HL-60/S4 treated with phorbol 12-myristate 13-acetate at 8.2 ng/mL for 4 days and 3 days (cell line): ENCODE results near the gene SLC7A7.
"Not testable (repeated sequence)": the region's sequence is repeated elsewhere in the genome, so short reads cannot be mapped to it uniquely, and the experiment has no call there.

Source experiments
- in situ Hi-C: fragments of 300-500 bp; cut with MboI; formaldehyde crosslinking; loops from 2 replicates; pipeline ENCODE4 v1.15.0; 2022; ENCODE audit warnings: low sequenced_read_pairs

SLC7A7 gene

DNA sequence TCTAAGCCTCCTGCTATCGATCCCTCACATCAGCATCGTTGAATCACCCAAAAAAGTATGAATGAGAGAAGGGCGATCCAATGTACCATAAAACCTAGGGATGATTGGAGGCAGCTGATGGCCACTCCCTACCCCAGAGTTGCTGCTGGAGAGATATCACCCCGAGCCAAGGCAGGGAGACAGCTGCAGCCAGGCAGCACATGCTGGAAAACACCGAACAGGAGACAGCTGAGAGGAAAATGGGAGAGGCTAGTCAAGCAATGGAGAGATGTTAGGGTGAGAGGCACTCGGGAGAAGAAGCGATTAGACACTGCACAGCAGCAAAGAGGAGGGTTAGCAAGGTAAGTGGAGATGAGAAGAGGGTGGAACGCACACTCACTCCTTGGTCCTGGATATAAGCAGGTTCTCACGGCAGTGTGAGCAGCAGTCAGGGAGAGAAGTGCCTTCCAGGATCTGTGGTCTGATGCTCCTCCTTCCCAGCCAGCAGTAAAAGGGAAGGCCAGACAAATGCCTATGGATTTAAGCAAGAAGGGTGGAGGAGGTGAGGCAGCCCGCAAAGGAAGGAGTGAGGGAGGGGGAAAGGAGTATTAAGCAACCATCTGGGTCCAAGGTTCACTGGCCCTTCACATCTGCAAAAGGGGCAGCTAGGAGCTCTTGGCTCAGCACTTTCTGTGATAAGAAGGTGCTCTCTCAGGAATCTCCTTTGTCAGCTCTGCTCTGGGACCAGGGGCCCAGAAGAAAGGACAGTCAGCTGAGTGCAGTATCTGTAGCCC, at the start of gene SLC7A7:
Gene SLC7A7 (minus strand): TSS at position 495 of the 773 bp plus-strand sequence. CDS start 2,037 bp downstream, outside the sequence.
- in situ Hi-C loops = no loop called here

DNA sequence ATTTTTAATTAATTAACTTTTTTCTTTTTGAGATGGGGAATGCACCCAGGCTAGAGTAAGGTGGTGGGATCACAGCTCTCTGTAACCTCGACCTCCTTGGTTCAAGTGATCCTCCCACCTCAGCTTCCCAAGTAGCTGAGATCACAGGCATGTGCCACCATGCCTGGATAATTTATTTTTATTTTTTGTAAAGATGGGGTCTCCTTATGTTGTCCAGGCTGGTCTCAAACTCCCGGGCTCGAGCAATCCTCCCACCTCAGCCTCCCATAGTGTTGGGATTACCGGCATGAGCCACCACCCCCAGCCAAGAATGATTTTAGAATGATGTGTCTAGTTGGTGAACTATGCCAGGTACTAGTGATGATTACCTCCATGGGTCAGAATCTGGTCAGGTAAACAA, 49.7 kb upstream of the SLC7A7 start:
- in situ Hi-C loops = loop anchor here (10.0 kb wide), 1 partner anchor 210 kb away; no protein-coding TSS in a partner anchor

GRCh38 chr14:22861651-22862050, 46.4 kb upstream of the SLC7A7 start:
- in situ Hi-C loops = loop anchor here (10.0 kb wide), 1 partner anchor 207 kb away; no protein-coding TSS in a partner anchor

DNA sequence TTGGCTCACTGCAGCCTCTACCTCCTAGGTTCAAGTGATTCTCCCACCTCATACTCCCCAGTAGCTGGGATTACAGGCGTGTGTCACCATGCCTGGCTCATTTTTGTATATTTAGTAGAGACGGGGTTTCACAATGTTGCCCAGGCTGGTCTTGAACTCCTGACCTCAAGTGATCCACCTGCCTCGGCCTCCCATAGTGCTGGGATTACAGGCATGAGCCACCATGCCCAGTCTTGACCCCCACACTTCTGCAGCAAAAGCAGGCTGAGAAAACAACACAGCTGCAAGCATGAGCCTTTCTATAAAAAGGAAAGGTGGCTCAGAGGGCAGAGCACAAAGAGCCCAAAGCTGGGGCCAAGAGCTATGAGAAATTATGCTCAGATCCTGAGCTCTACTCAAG, 45.1 kb upstream of the SLC7A7 start:
- in situ Hi-C loops = loop anchor here (10.0 kb wide), 1 partner anchor 206 kb away; no protein-coding TSS in a partner anchor

- in situ Hi-C loops = no loop called here
These were observed 41.2 kb upstream of the SLC7A7 start for GRCh38 chr14:22856428-22856827.

GRCh38 chr14:22854963-22855724, 39.9 kb upstream of the SLC7A7 start:
- in situ Hi-C loops = no loop called here

GRCh38 chr14:22854296-22854695, 39.1 kb upstream of the SLC7A7 start:
- in situ Hi-C loops = not testable (repeated sequence)

DNA sequence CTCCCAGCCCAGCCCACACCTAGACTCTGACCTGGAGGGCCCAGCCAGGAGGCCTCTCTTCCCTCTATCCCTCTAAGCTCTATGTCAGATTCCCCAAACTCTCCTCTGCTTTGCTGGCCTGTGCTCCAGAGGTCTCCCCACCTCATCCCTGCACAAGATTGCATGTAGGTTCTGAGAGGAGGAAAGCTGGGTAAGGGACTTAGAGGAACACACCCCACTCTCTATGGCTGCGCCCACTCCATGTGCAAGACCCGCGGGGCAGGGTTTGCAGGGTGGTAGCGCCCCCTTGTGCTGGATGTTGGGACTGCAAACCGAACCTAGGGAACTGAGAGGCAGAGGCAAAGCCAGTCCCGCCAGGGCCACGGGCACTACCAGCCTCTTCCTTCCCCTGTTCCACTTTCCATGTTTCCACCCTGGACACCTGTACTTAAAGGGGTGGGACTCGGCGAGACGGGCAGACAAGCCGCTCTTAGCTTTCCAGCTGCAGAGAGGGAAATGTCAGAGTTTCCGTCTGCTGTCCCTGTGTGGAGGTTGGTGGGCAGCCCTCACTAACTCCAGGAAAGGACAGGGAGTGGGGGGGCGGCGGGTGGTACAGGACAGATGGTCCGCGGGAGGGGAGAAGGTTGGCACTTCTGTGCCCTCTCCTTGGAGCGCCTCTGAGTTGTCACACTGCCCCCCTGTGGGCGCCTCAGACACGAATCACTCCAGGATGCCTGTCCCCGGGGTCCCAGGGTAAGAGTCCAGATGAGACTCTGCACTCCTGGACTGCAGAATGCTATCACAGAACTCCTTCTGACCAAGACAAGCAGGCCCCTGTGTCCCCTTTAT, 37.9 kb upstream of the SLC7A7 start:
- in situ Hi-C loops = no loop called here

DNA sequence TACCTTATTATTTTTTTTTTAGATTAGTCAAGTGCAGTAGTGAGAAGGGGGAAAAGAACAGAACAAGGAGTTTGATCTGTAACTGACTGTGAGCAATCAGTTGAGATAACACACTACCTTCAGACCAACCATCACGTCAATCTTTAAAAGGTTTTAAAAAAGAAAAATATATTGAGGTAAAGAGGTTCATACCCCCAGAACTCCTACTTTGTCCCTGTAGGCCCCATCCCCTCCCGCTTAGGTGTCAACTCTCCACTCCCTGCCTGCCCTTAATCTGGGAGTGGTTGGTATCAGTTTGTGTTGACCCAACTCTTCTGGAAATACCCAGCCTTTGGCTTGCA, 37.3 kb upstream of the SLC7A7 start:
- in situ Hi-C loops = no loop called here

DNA sequence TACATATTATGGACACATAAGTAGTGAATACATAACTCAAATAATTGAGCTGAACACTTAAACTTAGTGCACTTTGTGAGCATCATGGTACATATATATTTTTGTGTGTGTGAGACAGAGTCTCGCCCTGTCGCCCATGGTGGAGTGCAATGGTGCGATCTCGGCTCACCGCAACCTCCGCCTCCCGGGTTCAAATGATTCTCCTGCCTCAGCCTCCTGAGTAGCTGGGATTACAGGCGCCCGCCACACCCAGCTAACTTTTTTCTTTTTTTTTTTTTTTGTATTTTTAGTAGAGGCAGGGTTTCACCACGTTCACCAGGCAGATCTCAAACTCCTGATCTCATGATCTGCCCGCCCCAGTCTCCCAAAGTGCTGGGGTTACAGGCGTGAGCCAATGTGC, 36.9 kb upstream of the SLC7A7 start:
- in situ Hi-C loops = not testable (repeated sequence)

DNA sequence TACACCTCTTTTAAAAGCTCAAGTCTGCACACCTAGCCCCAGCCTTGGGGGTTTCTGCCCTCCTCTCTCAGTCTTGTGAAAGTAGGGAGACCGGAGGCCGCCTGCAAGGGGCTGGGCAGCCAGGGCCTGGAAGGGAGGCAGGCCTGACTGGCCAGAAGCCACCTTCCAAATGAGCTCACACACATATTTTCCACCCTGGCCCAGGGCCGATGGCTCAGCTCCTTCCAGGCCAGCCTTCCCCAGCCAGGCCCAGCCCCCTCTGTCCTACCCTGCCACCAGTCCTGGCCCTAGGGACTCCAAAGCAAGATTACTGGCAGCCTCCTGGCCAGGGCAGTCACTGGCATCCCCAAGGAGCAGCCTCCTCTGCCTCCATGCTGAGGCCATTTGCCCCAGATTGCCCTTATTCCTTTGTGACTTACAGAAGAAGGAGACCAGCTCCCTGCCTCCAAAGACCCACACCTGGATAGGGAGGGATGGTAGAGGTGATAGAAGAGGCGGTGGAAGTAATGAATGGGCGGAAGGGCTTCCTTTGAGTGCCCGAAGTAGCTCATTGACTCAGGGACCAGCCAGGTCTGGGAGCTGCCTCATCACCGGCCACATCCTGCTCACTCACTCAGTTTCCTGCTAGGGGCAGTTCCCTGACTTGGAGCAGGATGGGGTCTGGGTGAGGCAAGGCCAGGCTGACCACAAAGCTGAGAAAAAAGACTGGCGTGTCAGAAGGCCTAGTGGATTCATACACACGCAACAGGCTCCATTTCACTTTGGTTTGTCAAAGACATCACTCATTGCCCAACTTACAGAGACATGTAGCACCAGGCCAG, 35.9 kb upstream of the SLC7A7 start:
- in situ Hi-C loops = no loop called here

DNA sequence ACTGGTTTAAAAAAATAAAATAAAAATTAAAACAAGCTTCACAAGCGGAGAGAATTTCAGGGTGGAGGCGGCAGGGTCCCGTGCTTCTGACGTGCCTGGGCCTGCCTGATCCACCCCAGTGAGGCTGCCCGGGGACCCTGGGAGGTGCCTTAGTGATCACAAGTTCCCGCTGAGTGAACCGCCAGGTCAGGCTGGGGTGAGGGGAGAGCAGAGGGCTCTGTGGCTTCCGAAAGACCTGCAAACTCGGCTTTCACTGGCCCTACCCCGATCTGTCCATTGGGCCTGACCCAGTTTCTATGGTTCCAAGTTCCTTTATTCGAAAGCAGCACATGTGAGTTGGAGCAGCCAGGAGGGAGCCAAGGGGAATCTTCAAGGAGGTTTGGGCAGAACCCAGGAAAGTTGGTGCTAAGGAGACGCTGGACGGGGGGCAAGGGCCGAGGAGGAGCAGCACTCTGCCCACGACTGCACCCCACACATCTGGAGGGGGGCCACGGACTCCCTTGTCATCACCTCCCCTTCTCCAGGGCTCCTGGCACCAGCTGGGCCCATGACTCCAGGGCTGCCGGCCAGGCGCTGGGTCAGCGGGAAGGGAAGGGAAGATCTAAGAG, 34.1 kb upstream of the SLC7A7 start:
- in situ Hi-C loops = no loop called here

GRCh38 chr14:22848351-22849164, 33.3 kb upstream of the SLC7A7 start:
- in situ Hi-C loops = no loop called here

GRCh38 chr14:22847661-22848341, 32.6 kb upstream of the SLC7A7 start:
- in situ Hi-C loops = no loop called here

- in situ Hi-C loops = no loop called here
These were observed 31.6 kb upstream of the SLC7A7 start for GRCh38 chr14:22846811-22847307.

GRCh38 chr14:22845821-22846625, 30.8 kb upstream of the SLC7A7 start:
- in situ Hi-C loops = no loop called here

DNA sequence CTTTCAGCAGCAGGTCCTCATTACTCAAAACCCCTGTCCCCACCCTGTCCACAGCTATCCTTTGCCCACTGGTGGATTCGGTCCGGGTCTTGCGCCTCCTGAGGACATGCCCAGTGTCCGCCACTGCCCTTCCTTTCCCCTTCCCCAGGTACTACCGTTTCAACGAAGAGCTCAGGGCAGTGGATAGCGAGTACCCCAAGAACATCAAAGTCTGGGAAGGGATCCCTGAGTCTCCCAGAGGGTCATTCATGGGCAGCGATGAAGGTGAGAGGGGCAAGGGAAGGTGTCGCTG, 29.8 kb upstream of the SLC7A7 start:
- in situ Hi-C loops = no loop called here
